Liver (tissue), 9 donors: ENCODE results near the gene AAGAB. TPM values are rescaled to one million over a fixed set of nuclear protein-coding genes. Genes with fewer than 3 reads are reported as not detected.
"Not testable (repeated sequence)": the region's sequence is repeated elsewhere in the genome, so short reads cannot be mapped to it uniquely, and the experiment has no call there.

Source experiments
- DNase-seq: peaks from one replicate; pipeline ENCODE4 v3.0.0-alpha.2; 2017; ENCODE audit warnings: low spot score
- H3K27ac ChIP-seq, 2 donors: one replicate each; pipeline ENCODE4 v1.7.0; 2013; ENCODE audit warnings: inconsistent platforms in 2 of 2, low read length in 2 of 2, control low read depth in 1 of 2, low read depth in 1 of 2, mild to moderate bottlenecking in 1 of 2
- H3K27me3 ChIP-seq, 4 donors: one replicate each; pipeline versions ENCODE4 v1.6.1 to v1.7.0; 2013; ENCODE audit warnings: low read length in 3 of 4, inconsistent platforms in 1 of 4, mild to moderate bottlenecking in 1 of 4, moderate library complexity in 1 of 4; ENCODE audit not compliant: control insufficient read depth in 4 of 4, insufficient read depth in 4 of 4
- H3K36me3 ChIP-seq, 4 donors: one replicate each; pipeline versions ENCODE4 v1.6.1 to v1.7.0; 2013; ENCODE audit warnings: low read length in 3 of 4, mild to moderate bottlenecking in 3 of 4, low read depth in 1 of 4, moderate library complexity in 1 of 4; ENCODE audit not compliant: control insufficient read depth in 4 of 4, insufficient read depth in 3 of 4
- H3K4me1 ChIP-seq, 4 donors: one replicate each; pipeline versions ENCODE4 v1.6.1 to v1.7.0; 2013; ENCODE audit warnings: low read length in 3 of 4, mild to moderate bottlenecking in 3 of 4, moderate library complexity in 1 of 4; ENCODE audit not compliant: control insufficient read depth in 4 of 4, insufficient read depth in 4 of 4
- H3K4me3 ChIP-seq, 3 donors: one replicate each; pipeline versions ENCODE4 v1.6.1 to v1.7.0; 2013; ENCODE audit warnings: low read length in 3 of 3, control low read depth in 1 of 3, low read depth in 1 of 3, mild to moderate bottlenecking in 1 of 3
- H3K9ac ChIP-seq, 2 donors: one replicate each; pipeline ENCODE4 v1.7.0; 2013; ENCODE audit warnings: low read length in 2 of 2, mild to moderate bottlenecking in 2 of 2, moderate library complexity in 2 of 2, control low read depth in 1 of 2, low read depth in 1 of 2
- H3K9me3 ChIP-seq, 4 donors: one replicate each; pipeline versions ENCODE4 v1.6.1 to v1.7.0; 2013; ENCODE audit warnings: low read length in 3 of 4; ENCODE audit not compliant: control insufficient read depth in 4 of 4
- ATF3 ChIP-seq: IDR thresholded peaks from 2 replicates; pipeline ENCODE4 v1.6.1; 2016; ENCODE audit warnings: antibody characterized with exemption
- CTCF ChIP-seq: fragments of 150-350 bp; IDR thresholded peaks from 2 replicates; pipeline ENCODE4 v1.5.1; 2017; ENCODE audit warnings: improper control_type of control experiment, low read depth, low read length; ENCODE audit not compliant: missing input control
- EGR1 ChIP-seq, 2 donors: IDR thresholded peaks; 2 replicates each; pipeline ENCODE4 v1.6.1; 2016 to 2018; ENCODE audit warnings: antibody characterized with exemption in 2 of 2, low read depth in 2 of 2
- FOXA1 ChIP-seq: IDR thresholded peaks from 2 replicates; pipeline ENCODE4 v1.6.1; 2016; ENCODE audit warnings: antibody characterized with exemption
- FOXA2 ChIP-seq: IDR thresholded peaks from 2 replicates; pipeline ENCODE4 v1.6.1; 2016; ENCODE audit warnings: antibody characterized with exemption
- GABPA ChIP-seq, 2 donors: IDR thresholded peaks in 1 of 2; conservative IDR thresholded peaks in 1 of 2; 2 replicates each; pipeline ENCODE4 v1.6.1; 2016; ENCODE audit warnings: antibody characterized with exemption in 2 of 2, mild to moderate bottlenecking in 1 of 2, moderate library complexity in 1 of 2
- HNF4A ChIP-seq, 2 donors: conservative IDR thresholded peaks; 2 replicates each; pipeline ENCODE4 v1.6.1; 2016; ENCODE audit warnings: antibody characterized with exemption in 2 of 2, mild to moderate bottlenecking in 2 of 2
- HNF4G ChIP-seq: IDR thresholded peaks from 2 replicates; pipeline ENCODE4 v1.6.1; 2016; ENCODE audit warnings: antibody characterized with exemption
- JUND ChIP-seq, 2 donors: IDR thresholded peaks; 2 replicates each; pipeline ENCODE4 v1.6.1; 2016; ENCODE audit warnings: antibody characterized with exemption in 2 of 2
- NR2F2 ChIP-seq: IDR thresholded peaks from 2 replicates; pipeline ENCODE4 v1.6.1; 2016; ENCODE audit warnings: antibody characterized with exemption
- RAD21 ChIP-seq, 2 donors: IDR thresholded peaks; 2 replicates each; pipeline ENCODE4 v1.6.1; 2016; ENCODE audit warnings: antibody characterized with exemption in 2 of 2, mild to moderate bottlenecking in 2 of 2
- RXRA ChIP-seq, 2 donors: IDR thresholded peaks; 2 replicates each; pipeline ENCODE4 v1.6.1; 2017 to 2018; ENCODE audit warnings: antibody characterized with exemption in 2 of 2, mild to moderate bottlenecking in 1 of 2
- YY1 ChIP-seq: IDR thresholded peaks from 2 replicates; pipeline ENCODE4 v1.6.1; 2016; ENCODE audit warnings: antibody characterized with exemption, mild to moderate bottlenecking
- ZBTB33 ChIP-seq: IDR thresholded peaks from 2 replicates; pipeline ENCODE4 v1.6.1; 2016; ENCODE audit warnings: antibody characterized with exemption
- WGBS: extraction: QIAGEN DNeasy Blood & Tissue Kit; methylation state at CpG from one replicate; pipeline ENCODE4 v1.1.7; 2013; 5-methylcytosine and 5-hydroxymethylcytosine counted together
- polyA plus RNA-seq, 2 donors: library from polyadenylated mRNA; stranded (reverse) in 1 of 2; unstranded in 1 of 2; fragments of 200-250 nt in 1 of 2; fragments of >200 nt in 1 of 2; fragmentation: Nextera tagmentation in 1 of 2; extraction: Ambion mirVana in 1 of 2; gene quantifications; one replicate each; pipeline versions ENCODE4 v1.2.1 to v1.2.3, GENCODE V29; 2013 to 2015
- total RNA-seq, 2 donors: library from RNA; depleted of rRNA; stranded (reverse); fragments of >200 nt; gene quantifications; one replicate each; pipeline ENCODE4 v1.2.3, GENCODE V29; 2014
- TF ChIP-seq, protein P1 (sequence below): IDR thresholded peaks from 2 replicates; pipeline ENCODE4 v1.6.1; 2016; ENCODE audit warnings: antibody characterized with exemption, mild to moderate bottlenecking
- TF ChIP-seq, protein P2 (sequence below): IDR thresholded peaks from 2 replicates; pipeline ENCODE4 v1.6.1; 2016; ENCODE audit warnings: antibody characterized with exemption
- donor health status: healthy.
- donor health status: healthy.
- donor health status: healthy.
- donor health status: healthy.
- donor health status: healthy.

The AAGAB gene
- total and polyA plus RNA-seq, 4 donors = 3.6 to 22.3 (median 13.0) TPM

DNA sequence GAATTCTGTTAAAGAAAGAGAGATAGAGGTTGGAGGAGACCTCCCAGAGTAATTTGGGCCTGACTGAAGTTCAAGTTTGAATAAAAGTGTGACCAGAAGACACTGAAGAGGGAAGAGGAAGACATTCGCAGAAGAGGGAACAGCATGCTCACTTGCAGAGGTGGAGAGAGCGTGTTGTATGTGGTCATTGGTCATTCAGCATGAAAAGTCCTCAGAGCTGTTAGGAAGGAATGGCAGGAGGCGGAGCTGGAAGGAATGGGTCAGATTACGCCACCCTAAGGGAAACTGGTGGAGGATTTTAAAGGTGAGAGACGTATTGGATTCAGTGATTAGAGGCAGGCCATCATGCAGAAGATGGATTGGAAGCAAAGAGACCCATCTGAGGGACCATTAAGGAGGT, 41.7 kb upstream of the AAGAB start (continued):
- TF ChIP-seq, protein P1, sequence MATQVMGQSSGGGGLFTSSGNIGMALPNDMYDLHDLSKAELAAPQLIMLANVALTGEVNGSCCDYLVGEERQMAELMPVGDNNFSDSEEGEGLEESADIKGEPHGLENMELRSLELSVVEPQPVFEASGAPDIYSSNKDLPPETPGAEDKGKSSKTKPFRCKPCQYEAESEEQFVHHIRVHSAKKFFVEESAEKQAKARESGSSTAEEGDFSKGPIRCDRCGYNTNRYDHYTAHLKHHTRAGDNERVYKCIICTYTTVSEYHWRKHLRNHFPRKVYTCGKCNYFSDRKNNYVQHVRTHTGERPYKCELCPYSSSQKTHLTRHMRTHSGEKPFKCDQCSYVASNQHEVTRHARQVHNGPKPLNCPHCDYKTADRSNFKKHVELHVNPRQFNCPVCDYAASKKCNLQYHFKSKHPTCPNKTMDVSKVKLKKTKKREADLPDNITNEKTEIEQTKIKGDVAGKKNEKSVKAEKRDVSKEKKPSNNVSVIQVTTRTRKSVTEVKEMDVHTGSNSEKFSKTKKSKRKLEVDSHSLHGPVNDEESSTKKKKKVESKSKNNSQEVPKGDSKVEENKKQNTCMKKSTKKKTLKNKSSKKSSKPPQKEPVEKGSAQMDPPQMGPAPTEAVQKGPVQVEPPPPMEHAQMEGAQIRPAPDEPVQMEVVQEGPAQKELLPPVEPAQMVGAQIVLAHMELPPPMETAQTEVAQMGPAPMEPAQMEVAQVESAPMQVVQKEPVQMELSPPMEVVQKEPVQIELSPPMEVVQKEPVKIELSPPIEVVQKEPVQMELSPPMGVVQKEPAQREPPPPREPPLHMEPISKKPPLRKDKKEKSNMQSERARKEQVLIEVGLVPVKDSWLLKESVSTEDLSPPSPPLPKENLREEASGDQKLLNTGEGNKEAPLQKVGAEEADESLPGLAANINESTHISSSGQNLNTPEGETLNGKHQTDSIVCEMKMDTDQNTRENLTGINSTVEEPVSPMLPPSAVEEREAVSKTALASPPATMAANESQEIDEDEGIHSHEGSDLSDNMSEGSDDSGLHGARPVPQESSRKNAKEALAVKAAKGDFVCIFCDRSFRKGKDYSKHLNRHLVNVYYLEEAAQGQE = no peak

GRCh38 chr15:67290319-67290718, 35.9 kb upstream of the AAGAB start:
- WGBS = 99% methylated on average over 1 of the region's 1 CpG
- H3K9me3 ChIP-seq = peaks cover 0 to 1% (median 0%) of the 10 kb centered on the region in 4 donors
- no peak overlapping the region for H3K9ac ChIP-seq
- no peak overlapping the region for H3K4me3 ChIP-seq
- no peaks in the 10 kb centered on the region for H3K27me3 ChIP-seq
- DNase-seq = no peak
- H3K27ac ChIP-seq = no peak overlapping the region
- no peak for TF ChIP-seq CTCF
- no peak for TF ChIP-seq RAD21 (IDR thresholded peaks at IDR 0.05)
- no peak for TF ChIP-seq HNF4G
- TF ChIP-seq HNF4A (conservative IDR thresholded peaks at IDR 0.05) = no peak
- TF ChIP-seq NR2F2 = no peak
- TF ChIP-seq FOXA1 = no peak
- TF ChIP-seq JUND (IDR thresholded peaks at IDR 0.05) = no peak
- no peak for TF ChIP-seq FOXA2
- no peak for TF ChIP-seq EGR1 (IDR thresholded peaks at IDR 0.05; ENCODE audit: low read depth in 2 of 2)
- no peak for TF ChIP-seq RXRA (IDR thresholded peaks at IDR 0.05)
- no peak for TF ChIP-seq GABPA (IDR thresholded peaks at IDR 0.05 in 1 of 2, conservative IDR thresholded peaks at IDR 0.05 in 1 of 2)
- TF ChIP-seq, protein P1 = no peak
- no peak for TF ChIP-seq ATF3
- no peak for TF ChIP-seq YY1
- TF ChIP-seq ZBTB33 = no peak
- TF ChIP-seq, protein P2, sequence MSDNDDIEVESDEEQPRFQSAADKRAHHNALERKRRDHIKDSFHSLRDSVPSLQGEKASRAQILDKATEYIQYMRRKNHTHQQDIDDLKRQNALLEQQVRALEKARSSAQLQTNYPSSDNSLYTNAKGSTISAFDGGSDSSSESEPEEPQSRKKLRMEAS = no peak
- H3K36me3 ChIP-seq = no peaks in the 10 kb centered on the region
- no peaks in the 10 kb centered on the region for H3K4me1 ChIP-seq

- not testable (repeated sequence) for DNase-seq, H3K4me3 ChIP-seq
- WGBS = 82% methylated on average over 6 of the region's 6 CpGs
Measured at GRCh38 chr15:67286400-67286799, 31.9 kb upstream of the AAGAB start.

DNA sequence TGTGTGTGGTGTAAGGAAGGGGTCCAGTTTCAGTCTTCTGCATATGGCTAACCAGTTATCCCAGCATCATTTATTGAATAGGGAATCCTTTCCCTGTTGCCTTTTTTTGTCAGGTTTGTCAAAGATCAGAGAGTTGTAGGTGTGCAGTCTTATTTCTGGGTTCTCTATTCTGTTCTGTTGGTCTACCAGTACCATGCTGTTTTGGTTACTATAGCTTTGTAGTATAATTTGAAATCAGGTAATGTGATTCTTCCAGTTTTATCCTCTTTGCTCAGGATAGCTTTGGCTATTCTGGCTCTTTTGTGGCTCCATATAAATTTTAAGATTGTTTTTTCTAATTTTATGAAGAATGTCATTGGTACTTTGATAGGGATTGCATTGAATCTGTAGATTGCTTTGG, 31.2 kb upstream of the AAGAB start:
- H3K27ac ChIP-seq, H3K9me3 ChIP-seq, H3K9ac ChIP-seq, H3K27me3 ChIP-seq, H3K4me3 ChIP-seq, DNase-seq, H3K36me3 ChIP-seq, H3K4me1 ChIP-seq: not testable (repeated sequence)

More at GRCh38 chr15:67286400-67286799, 31.9 kb upstream of the AAGAB start:
- H3K9me3 ChIP-seq, H3K36me3 ChIP-seq, H3K4me1 ChIP-seq, H3K27ac ChIP-seq, H3K27me3 ChIP-seq, H3K9ac ChIP-seq: not testable (repeated sequence)
